Upper lobe of left lung (tissue), 6 donors: ENCODE measurements around the gene TUBA3D. TPM values are rescaled to one million over a fixed set of nuclear protein-coding genes. Genes with fewer than 3 reads are reported as not detected.
"Not testable (repeated sequence)": the region's sequence is repeated elsewhere in the genome, so short reads cannot be mapped to it uniquely, and the experiment has no call there.

Experiments used
- ATAC-seq, 2 donors: fragments of 200-7000 bp; cut with Tn5 transposase; one replicate each; pipeline ENCODE4 v1.9.1; 2022; ENCODE audit warnings: mild to moderate bottlenecking in 2 of 2, moderate library complexity in 2 of 2; ENCODE audit not compliant: low FRiP score in 2 of 2
- DNase-seq, 2 donors: peaks; one replicate each; pipeline ENCODE4 v3.0.0-alpha.2; 2019 to 2020
- H3K27ac ChIP-seq, 4 donors: fragments of 200-600 bp; sonication (generic); one replicate each; pipeline ENCODE4 v1.5.1; 2016 to 2019
- H3K27me3 ChIP-seq, 4 donors: fragments of 200-600 bp; sonication (generic); one replicate each; pipeline ENCODE4 v1.5.1; 2017 to 2019
- H3K36me3 ChIP-seq, 4 donors: fragments of 200-600 bp; sonication (generic); one replicate each; pipeline ENCODE4 v1.5.1; 2016 to 2019
- H3K4me1 ChIP-seq, 4 donors: fragments of 200-600 bp; sonication (generic); one replicate each; pipeline ENCODE4 v1.5.1; 2018 to 2019
- H3K4me3 ChIP-seq, 4 donors: fragments of 200-600 bp; sonication (generic); one replicate each; pipeline ENCODE4 v1.5.1; 2017 to 2019; ENCODE audit warnings: mild to moderate bottlenecking in 2 of 4, moderate library complexity in 1 of 4
- H3K9me3 ChIP-seq, 4 donors: fragments of 200-600 bp; sonication (generic); one replicate each; pipeline ENCODE4 v1.5.1; 2018 to 2019
- CTCF ChIP-seq, 6 experiments: fragments of 450-650 bp in 4 of 6; fragments of 200-600 bp in 2 of 6; sonication (generic) in 2 of 6; IDR thresholded peaks; one replicate each; pipeline ENCODE4 v1.5.1; 2016 to 2019; ENCODE audit warnings: antibody characterized with exemption in 6 of 6
- EP300 ChIP-seq, 4 donors: sonication (generic); formaldehyde crosslinking; IDR thresholded peaks; one replicate each; pipeline ENCODE4 v1.5.1; 2017; ENCODE audit warnings: antibody characterized with exemption in 4 of 4, control low read depth in 2 of 4
- POLR2A ChIP-seq, 4 donors: fragments of 450-650 bp; IDR thresholded peaks; one replicate each; pipeline ENCODE4 v1.5.1; 2016 to 2017; ENCODE audit warnings: antibody characterized with exemption in 4 of 4, mild to moderate bottlenecking in 2 of 4
- POLR2AphosphoS5 ChIP-seq, 2 donors: sonication (generic); formaldehyde crosslinking; IDR thresholded peaks; one replicate each; pipeline ENCODE4 v1.5.1; 2017; ENCODE audit warnings: antibody characterized with exemption in 2 of 2
- WGBS, 2 donors: methylation state at CpG; one replicate each; pipeline ENCODE4 v1.1.5; 2017 to 2018; 5-methylcytosine and 5-hydroxymethylcytosine counted together
- total RNA-seq, 6 donors: library from RNA; depleted of rRNA in 4 of 6; stranded (reverse); fragments of >200 nt in 4 of 6; gene quantifications; one replicate each; pipeline versions ENCODE4 v1.1.0 to v1.2.1, GENCODE V29; 2016 to 2021
- donor health status: DM: no; HTN: no; CAD: no; lungs with moderate emphysema.
- donor health status: DM: no; HTN: yes; CAD: no; lungs with severe emphysema.

The TUBA3D gene
- not detected for total RNA-seq

GRCh38 chr2:131475831-131476230, at the start of gene TUBA3D:
TSS of gene TUBA3D (plus strand) at chr2:131476119. CDS start at chr2:131476200, 81 bp downstream.
- H3K27me3 ChIP-seq, result no peaks in the 10 kb centered on the region
- H3K4me1 ChIP-seq, result no peaks in the 10 kb centered on the region
- DNase-seq (peak in 1 of 2 donors; percentile 60), ATAC-seq (no peak)
- H3K27ac ChIP-seq, result no peak within 1 kb of the TSS
- 97 to 98% methylated on average over 13 to 25 of the region's 27 CpGs for WGBS, 2 donors
- no peaks in the 10 kb centered on the region for H3K9me3 ChIP-seq
- H3K4me3 ChIP-seq, result no peak within 1 kb of the TSS
- no peaks in the 10 kb centered on the region for H3K36me3 ChIP-seq
- TF ChIP-seq POLR2A (IDR thresholded peaks at IDR 0.05) (no peak), POLR2AphosphoS5 (IDR thresholded peaks at IDR 0.05) (no peak), CTCF (IDR thresholded peaks at IDR 0.05) (no peak), EP300 (IDR thresholded peaks at IDR 0.05) (no peak)

- H3K9me3 ChIP-seq, result no peaks in the 10 kb centered on the region
- WGBS, 2 donors, result 52 to 57% methylated on average over 5 of the region's 5 CpGs
- TF ChIP-seq CTCF (IDR thresholded peaks at IDR 0.05) (no peak), EP300 (IDR thresholded peaks at IDR 0.05) (no peak), POLR2AphosphoS5 (IDR thresholded peaks at IDR 0.05) (no peak), POLR2A (IDR thresholded peaks at IDR 0.05) (no peak)
Observed at GRCh38 chr2:131426727-131427126, 49.2 kb upstream of the TUBA3D start.

GRCh38 chr2:131431336-131431735, 44.6 kb upstream of the TUBA3D start:
- WGBS, 2 donors, result 51 to 68% methylated on average over 6 of the region's 6 CpGs
- Histone ChIP-seq H3K4me1 (no peaks in the 10 kb centered on the region), H3K4me3 (no peak overlapping the region), H3K27ac (no peak overlapping the region), H3K9me3 (no peaks in the 10 kb centered on the region), H3K27me3 (no peaks in the 10 kb centered on the region), H3K36me3 (no peaks in the 10 kb centered on the region)
- DNase-seq (no peak), ATAC-seq (no peak)
- no peak for TF ChIP-seq CTCF (IDR thresholded peaks at IDR 0.05)
- TF ChIP-seq EP300 (IDR thresholded peaks at IDR 0.05), result no peak
- no peak for TF ChIP-seq POLR2A (IDR thresholded peaks at IDR 0.05)
- no peak for TF ChIP-seq POLR2AphosphoS5 (IDR thresholded peaks at IDR 0.05)

More at GRCh38 chr2:131426727-131427126, 49.2 kb upstream of the TUBA3D start:
- Histone ChIP-seq H3K27ac (no peak overlapping the region), H3K27me3 (peaks cover 0 to 9% (median 0%) of the 10 kb centered on the region in 4 donors), H3K4me1 (peaks cover 0 to 4% (median 1%) of the 10 kb centered on the region in 4 donors), H3K4me3 (no peak overlapping the region), H3K36me3 (no peaks in the 10 kb centered on the region)
- ATAC-seq, result no peak
- no peak for DNase-seq

- DNase-seq, H3K27me3 ChIP-seq, H3K9me3 ChIP-seq, H3K4me1 ChIP-seq, H3K36me3 ChIP-seq, ATAC-seq, H3K4me3 ChIP-seq, H3K27ac ChIP-seq: not testable (repeated sequence)
- WGBS, 2 donors, result 68 to 77% methylated on average over 7 of the region's 7 CpGs
Observed at GRCh38 chr2:131440742-131441468, 35.0 kb upstream of the TUBA3D start.

GRCh38 chr2:131444736-131445514, 31.0 kb upstream of the TUBA3D start:
- H3K4me1 ChIP-seq, ATAC-seq, H3K27me3 ChIP-seq, H3K27ac ChIP-seq, H3K9me3 ChIP-seq, H3K36me3 ChIP-seq, H3K4me3 ChIP-seq: not testable (repeated sequence)
- WGBS, 2 donors, result 88 to 92% methylated on average over 68 to 72 of the region's 90 CpGs
- DNase-seq, result peak in 1 of 2 donors; percentile 77

GRCh38 chr2:131445515-131445797, 30.5 kb upstream of the TUBA3D start:
- not testable (repeated sequence) for H3K9me3 ChIP-seq, H3K36me3 ChIP-seq, H3K4me1 ChIP-seq, ATAC-seq, H3K4me3 ChIP-seq, H3K27me3 ChIP-seq, H3K27ac ChIP-seq
- WGBS, 2 donors, result 96% methylated on average over 13 of the region's 21 CpGs; no CpG with 5 or more reads in 1 of the 2 donors
- peak in 1 of 2 donors; percentile 77 for DNase-seq
